Memory B cell (primary cell): ENCODE data around the gene PDE11A.
"Not testable (repeated sequence)": the region's sequence is repeated elsewhere in the genome, so short reads cannot be mapped to it uniquely, and the experiment has no call there.

ENCODE experiments used
- ATAC-seq: fragments of 150-1000 bp; cut with Tn5 transposase; 2 replicates; pipeline ENCODE4 v1.10.0; 2021; ENCODE audit warnings: low read depth, mild to moderate bottlenecking, moderate library complexity
- DNase-seq, 2 donors: peaks; one replicate each; pipeline ENCODE4 v3.0.0; 2022; ENCODE audit warnings: low spot score in 2 of 2
- H3K27ac Mint-ChIP-seq: one replicate; pipeline ENCODE4 v1.8.0; 2022; ENCODE audit warnings: mild to moderate bottlenecking, moderate library complexity, mixed read lengths
- H3K27me3 Mint-ChIP-seq: one replicate; pipeline ENCODE4 v1.8.0; 2022; ENCODE audit warnings: mixed read lengths
- H3K36me3 Mint-ChIP-seq: one replicate; pipeline ENCODE4 v1.8.0; 2022; ENCODE audit warnings: mild to moderate bottlenecking, mixed read lengths
- H3K4me1 Mint-ChIP-seq: one replicate; pipeline ENCODE4 v1.8.0; 2022; ENCODE audit warnings: mixed read lengths
- H3K4me3 Mint-ChIP-seq: one replicate; pipeline ENCODE4 v1.8.0; 2022; ENCODE audit warnings: mild to moderate bottlenecking, moderate library complexity, mixed read lengths
- H3K9me3 Mint-ChIP-seq: one replicate; pipeline ENCODE4 v1.8.0; 2022; ENCODE audit warnings: mixed read lengths

Gene PDE11A

DNA sequence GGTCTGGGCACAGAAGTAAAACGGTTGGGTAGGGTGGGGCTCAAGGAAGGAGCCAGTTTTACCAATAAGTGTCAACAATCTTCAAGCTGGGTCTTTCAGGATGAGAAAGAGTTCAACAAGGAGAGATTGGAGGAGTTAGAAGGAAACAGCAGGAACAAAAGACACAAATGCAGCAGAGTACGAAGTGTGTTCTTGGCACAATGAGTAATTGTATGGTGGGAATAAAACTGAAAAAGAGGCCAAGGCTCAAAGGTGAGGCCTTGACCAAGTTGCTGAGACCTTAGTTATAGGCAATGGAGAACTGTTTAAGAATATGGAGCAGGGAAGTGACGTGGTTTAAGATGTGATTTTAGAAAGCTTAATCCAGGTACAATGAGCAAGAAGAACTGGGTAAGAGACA is 230.3 kb downstream of the PDE11A start:
- Mint-ChIP-seq H3K4me1 (no peaks in the 10 kb centered on the region), H3K4me3 (no peak overlapping the region), H3K27me3 (peaks cover 1% of the 10 kb centered on the region), H3K27ac (no peak overlapping the region), H3K36me3 (peaks cover 4% of the 10 kb centered on the region), H3K9me3 (peaks cover 4% of the 10 kb centered on the region)
- ATAC-seq: no peak
- DNase-seq: no peak

DNA sequence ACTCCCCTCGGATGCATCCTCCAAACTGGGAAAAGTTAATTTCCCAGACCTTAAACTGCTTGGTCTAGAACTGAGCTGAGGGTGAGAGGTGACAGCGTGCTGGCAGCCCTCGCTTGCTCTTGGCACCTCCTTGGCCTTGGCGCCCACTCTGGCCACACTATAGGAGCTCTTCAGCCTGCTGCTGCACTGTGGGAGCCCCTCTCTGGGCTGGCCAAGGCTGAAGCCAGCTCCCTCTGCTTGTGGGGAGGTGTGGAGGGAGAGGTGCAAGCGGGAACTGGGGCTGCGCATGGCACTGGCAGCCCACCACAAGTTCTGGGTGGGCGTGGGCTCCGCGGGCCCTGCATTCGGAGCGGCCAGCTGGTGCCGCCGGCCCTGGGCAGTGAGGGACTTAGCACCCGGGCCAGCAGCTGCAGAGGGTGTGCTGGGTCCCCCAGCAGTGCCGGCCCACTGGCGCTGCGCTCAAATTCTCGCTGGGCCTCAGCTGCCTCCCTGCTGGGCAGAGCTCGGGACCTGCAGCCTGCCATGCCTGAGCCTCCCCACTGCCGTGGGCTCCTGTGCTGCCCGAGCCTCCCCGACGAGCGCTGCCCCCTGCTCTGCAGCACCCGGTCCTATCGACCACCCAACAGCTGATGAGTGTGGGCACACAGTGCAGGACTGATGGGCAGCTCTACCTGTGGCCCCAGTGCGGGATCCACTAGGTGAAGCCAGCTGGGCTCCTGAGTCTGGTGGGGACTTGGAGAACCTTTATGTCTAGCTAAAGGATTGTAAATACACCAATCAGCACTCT is 237.0 kb downstream of the PDE11A start:
- H3K27me3 Mint-ChIP-seq, DNase-seq, H3K36me3 Mint-ChIP-seq, H3K4me3 Mint-ChIP-seq, H3K27ac Mint-ChIP-seq, H3K4me1 Mint-ChIP-seq, H3K9me3 Mint-ChIP-seq, ATAC-seq: not testable (repeated sequence)

DNA sequence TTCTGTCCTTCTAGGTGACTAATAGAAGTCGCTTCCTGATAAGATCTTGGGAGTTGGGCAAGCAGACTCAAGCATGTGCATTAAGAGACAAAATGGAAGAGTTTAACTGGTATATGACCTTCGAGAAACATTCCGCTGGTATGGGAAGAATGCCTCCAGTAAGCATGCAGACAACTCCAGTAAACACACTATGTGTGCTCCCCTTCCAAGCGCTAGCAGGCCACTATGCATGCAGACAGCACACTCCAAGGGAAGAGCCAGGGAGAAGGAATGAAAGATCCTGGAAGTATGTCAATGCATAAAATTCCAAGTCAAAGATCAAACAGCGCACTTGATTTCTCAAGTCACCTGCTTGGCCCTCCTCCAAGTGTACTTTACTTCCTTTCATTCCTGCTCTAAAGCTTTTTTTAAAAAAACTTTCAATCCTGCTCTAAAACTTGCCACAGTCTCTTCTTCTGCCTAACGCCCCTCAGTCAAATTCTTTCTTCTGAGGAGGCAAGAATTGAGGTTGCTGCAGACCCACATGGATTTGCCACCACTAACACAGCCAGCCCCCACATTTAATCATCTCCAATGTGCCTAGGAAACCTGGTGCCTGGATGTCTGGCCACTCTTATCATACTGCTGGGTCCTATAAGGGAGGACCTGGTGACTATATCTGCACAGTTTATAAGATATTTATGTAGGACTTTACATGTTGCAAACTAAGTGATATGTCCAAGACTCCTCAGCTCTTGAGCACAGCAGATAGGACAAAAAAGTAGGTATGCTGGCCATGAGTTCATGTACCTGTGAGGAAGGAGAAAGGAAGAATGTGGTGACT is 239.8 kb downstream of the PDE11A start:
- Mint-ChIP-seq H3K4me3 (no peak overlapping the region), H3K4me1 (no peaks in the 10 kb centered on the region), H3K36me3 (peaks cover 4% of the 10 kb centered on the region), H3K27ac (no peak overlapping the region), H3K9me3 (peaks cover 5% of the 10 kb centered on the region), H3K27me3 (peaks cover 4% of the 10 kb centered on the region)
- DNase-seq: no peak
- no peak for ATAC-seq

DNA sequence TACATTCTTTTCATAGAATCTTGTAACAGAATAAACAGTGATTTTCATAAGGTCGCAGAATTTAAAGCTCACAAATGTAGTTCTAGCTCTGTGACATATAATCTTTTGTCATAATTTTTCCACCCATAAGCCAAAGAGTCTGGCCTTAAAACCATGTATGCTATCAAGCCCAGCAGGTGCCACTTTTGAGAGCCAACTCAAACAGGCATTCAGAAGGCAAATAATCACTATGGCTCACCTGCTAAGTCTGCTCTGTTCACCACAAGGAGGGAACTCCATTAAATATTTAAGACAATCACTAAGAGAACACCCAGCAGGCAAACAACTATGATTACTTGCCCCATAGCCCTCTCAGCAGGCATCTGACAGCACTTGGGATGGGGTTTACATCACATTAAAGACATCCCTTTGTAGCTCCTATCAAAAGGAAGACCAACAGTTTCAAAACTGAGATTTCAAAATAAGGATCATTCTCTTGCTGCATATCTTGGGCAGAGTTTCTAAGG is 241.6 kb downstream of the PDE11A start:
- Mint-ChIP-seq H3K4me3 (no peak overlapping the region), H3K27ac (no peak overlapping the region), H3K36me3 (no peaks in the 10 kb centered on the region), H3K27me3 (peaks cover 4% of the 10 kb centered on the region), H3K4me1 (no peaks in the 10 kb centered on the region), H3K9me3 (peaks cover 1% of the 10 kb centered on the region)
- ATAC-seq (no peak), DNase-seq (no peak)

DNA sequence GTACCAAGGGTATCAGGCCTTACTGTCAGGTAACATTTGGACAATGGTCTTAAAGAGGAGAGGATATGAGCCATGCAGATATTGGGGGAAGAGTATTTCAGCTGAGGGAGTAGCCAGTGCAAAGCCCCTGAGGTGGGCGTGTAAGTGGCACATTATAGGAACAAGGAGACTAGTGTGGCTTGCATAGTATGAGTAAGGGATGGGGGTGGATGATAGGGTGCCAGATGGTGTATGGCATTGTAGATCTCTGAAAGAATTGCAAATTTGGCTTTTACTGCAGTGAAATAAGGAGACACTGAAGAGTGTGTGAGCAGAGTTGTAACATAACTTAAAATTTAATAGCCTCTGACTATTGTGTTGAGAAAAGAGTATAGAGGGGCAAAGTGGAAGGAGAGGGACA is 244.0 kb downstream of the PDE11A start:
- DNase-seq (no peak), ATAC-seq (no peak)

DNA sequence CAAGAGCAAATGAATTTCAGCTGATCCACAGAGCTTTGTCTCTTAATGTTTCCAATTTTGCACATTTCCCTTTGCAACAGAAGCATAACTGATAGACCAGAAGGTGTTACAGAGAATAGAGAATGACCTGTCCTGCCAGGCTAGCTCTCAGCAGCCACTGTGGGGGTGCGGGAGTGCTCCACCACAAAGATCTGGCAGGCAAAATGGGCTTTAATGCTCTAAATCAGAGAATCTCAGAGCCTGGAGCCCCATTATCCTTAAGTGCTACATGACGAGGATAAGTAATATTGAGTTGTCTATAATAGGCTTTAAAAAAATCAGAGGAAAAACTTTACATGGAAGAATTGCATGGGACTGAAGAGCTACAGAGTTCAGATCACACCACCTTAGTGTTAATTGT is 245.7 kb downstream of the PDE11A start:
- DNase-seq: no peak
- Mint-ChIP-seq H3K4me3 (no peak overlapping the region), H3K36me3 (no peaks in the 10 kb centered on the region), H3K9me3 (no peaks in the 10 kb centered on the region), H3K27ac (no peak overlapping the region), H3K4me1 (no peaks in the 10 kb centered on the region), H3K27me3 (peaks cover 5% of the 10 kb centered on the region)
- no peak for ATAC-seq

More for the DNA sequence above, 244.0 kb downstream of the PDE11A start:
- Mint-ChIP-seq H3K4me3 (no peak overlapping the region), H3K27me3 (peaks cover 6% of the 10 kb centered on the region), H3K36me3 (no peaks in the 10 kb centered on the region), H3K4me1 (no peaks in the 10 kb centered on the region), H3K27ac (no peak overlapping the region), H3K9me3 (peaks cover 1% of the 10 kb centered on the region)

DNA sequence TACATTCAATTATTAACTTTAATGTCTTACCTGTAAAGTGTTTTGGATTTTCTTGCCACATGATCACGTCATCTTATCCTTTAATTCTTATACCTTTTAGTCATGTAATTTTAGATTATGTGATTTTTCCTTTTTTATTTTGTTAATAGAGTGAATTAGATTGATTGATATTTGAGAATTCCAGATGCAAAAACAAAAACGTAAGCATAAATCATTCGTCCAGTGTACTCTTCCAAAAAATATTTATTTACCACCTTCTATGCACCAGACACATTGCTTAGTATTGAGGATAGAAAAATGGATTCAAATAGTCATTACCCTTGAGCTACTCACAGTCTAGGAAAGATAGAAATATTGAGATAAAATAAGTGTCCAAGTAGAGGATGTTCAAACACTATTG is 249.6 kb downstream of the PDE11A start:
- H3K36me3 Mint-ChIP-seq: no peaks in the 10 kb centered on the region
- ATAC-seq (no peak), DNase-seq (no peak)
- peaks cover 1% of the 10 kb centered on the region for H3K27me3 Mint-ChIP-seq
- H3K4me3 Mint-ChIP-seq: no peak overlapping the region
- no peaks in the 10 kb centered on the region for H3K4me1 Mint-ChIP-seq
- no peaks in the 10 kb centered on the region for H3K9me3 Mint-ChIP-seq
- no peak overlapping the region for H3K27ac Mint-ChIP-seq

DNA sequence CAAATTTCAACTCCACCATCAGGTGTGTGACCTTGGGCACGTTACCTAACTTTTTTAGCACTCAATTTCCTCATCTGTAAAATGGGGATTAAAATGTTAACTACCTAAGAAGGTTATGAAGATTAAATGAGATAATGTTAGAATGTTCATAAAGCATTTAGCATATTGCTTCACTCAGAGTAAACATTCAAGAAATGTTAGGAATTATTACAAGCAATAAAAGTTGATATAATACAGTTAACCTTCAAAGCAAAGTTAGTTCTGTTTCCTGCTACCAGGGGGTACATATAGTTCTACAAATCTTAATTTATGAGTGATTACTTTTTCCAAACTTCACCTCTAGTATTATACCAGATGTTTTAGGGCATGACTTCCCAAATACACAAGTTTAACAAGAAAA is 254.2 kb downstream of the PDE11A start:
- H3K9me3 Mint-ChIP-seq: no peaks in the 10 kb centered on the region
- ATAC-seq: no peak

DNA sequence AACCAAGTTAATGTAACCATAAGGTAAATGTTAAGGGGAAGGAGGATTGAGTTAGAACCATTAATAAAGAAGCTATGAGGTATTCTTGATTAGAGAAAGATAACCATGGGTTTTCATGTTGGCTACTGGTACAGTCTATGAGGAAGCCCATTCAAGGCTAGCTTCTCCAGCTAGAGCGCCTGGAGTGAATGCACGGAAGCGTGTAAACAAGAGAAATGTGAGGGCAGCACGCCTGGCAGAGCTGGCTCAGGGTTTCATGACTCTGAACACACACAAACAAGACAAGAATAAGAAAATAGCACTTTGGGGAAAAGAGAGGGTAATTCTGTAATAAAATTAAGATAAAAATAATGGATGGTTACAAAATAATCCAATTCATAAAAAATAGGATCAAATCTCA is 255.3 kb downstream of the PDE11A start:
- ATAC-seq (no peak), DNase-seq (no peak)
- no peak overlapping the region for H3K4me3 Mint-ChIP-seq
- H3K4me1 Mint-ChIP-seq: no peaks in the 10 kb centered on the region
- H3K27ac Mint-ChIP-seq: no peak overlapping the region
- no peaks in the 10 kb centered on the region for H3K9me3 Mint-ChIP-seq
- no peaks in the 10 kb centered on the region for H3K36me3 Mint-ChIP-seq
- peaks cover 9% of the 10 kb centered on the region for H3K27me3 Mint-ChIP-seq

More for the DNA sequence above, 254.2 kb downstream of the PDE11A start:
- H3K27me3 Mint-ChIP-seq: peaks cover 9% of the 10 kb centered on the region
- no peaks in the 10 kb centered on the region for H3K4me1 Mint-ChIP-seq
- H3K36me3 Mint-ChIP-seq: no peaks in the 10 kb centered on the region
- H3K4me3 Mint-ChIP-seq: no peak overlapping the region
- no peak overlapping the region for H3K27ac Mint-ChIP-seq
- no peak for DNase-seq

DNA sequence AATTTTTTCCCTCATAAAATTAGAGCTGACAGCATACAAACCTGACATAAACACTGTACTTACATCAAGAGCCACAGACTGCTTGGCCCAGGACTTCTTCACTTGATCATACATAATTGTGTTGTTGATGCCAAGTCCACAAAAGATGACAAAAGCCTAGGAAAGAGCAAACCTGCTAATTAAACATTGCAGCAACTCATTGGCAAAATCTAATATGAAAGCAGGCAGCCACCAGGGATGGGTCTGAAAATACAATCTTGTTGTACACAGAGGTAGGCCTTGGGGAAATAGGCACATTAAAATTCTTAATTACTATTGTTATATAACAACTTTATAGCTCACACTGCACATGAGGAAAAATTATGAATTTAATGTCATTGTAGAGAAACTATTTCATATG is 255.8 kb downstream of the PDE11A start:
- no peak overlapping the region for H3K27ac Mint-ChIP-seq
- DNase-seq (no peak), ATAC-seq (no peak)
- H3K27me3 Mint-ChIP-seq: peaks cover 9% of the 10 kb centered on the region
- H3K4me3 Mint-ChIP-seq: no peak overlapping the region
- no peaks in the 10 kb centered on the region for H3K4me1 Mint-ChIP-seq
- no peaks in the 10 kb centered on the region for H3K36me3 Mint-ChIP-seq
- H3K9me3 Mint-ChIP-seq: no peaks in the 10 kb centered on the region

DNA sequence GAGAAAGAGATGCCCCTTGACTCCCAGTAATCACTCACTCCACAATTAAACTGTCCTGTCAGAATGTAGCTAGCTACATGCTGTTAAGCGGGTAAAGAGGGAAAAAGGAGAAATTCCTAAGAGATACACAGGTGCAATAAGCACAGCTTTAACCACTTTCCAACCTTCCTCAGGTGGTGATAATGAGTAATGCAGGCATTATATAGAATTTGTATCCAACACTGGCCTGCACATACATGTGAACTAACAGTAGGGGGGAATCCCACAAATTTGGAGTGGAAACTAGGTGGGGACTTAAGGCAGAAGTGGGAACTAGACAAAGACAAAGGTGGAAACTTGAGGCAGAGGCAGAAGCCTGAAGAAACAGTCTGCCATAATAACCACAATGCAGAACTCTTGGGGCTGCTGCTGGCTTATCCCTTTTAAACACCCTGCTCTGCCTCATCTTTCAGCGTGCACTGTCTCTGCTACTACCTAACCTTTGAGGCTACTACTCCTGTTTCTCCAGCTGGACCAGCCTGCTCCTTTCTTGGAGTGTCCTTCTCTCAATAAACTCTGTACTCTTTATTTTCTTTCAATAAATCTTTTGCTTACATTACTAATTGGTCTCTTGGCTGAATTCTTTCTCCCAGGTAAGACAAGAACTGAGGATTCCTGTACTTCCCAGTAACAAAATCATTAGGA is 259.7 kb downstream of the PDE11A start:
- Mint-ChIP-seq H3K4me1 (no peaks in the 10 kb centered on the region), H3K27ac (no peak overlapping the region), H3K27me3 (peaks cover 10% of the 10 kb centered on the region), H3K4me3 (no peak overlapping the region), H3K9me3 (no peaks in the 10 kb centered on the region), H3K36me3 (no peaks in the 10 kb centered on the region)
- ATAC-seq: no peak
- DNase-seq: no peak

DNA sequence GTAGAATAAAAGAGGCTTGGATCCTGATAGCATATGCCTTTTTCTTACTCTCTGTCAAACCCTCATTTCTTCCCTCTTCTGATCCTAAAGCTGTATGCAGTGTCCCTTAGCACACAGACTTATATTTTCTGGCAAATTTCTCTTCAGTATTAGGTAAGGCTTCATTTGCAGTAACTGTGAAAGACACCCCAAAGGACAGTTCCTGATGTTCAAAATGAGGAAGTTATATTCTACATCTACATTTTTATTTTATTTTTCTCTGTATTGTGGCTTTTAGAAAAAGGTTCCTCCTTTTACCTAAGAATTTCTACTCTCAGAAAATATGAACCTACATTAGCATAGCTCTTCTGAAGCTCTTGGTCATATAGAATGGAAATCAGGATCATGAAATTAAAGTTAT is 261.7 kb downstream of the PDE11A start:
- Mint-ChIP-seq H3K36me3 (no peaks in the 10 kb centered on the region), H3K27ac (no peak overlapping the region), H3K9me3 (peaks cover 1% of the 10 kb centered on the region), H3K4me3 (no peak overlapping the region), H3K27me3 (peaks cover 9% of the 10 kb centered on the region), H3K4me1 (no peaks in the 10 kb centered on the region)
- no peak for ATAC-seq
- DNase-seq: no peak

DNA sequence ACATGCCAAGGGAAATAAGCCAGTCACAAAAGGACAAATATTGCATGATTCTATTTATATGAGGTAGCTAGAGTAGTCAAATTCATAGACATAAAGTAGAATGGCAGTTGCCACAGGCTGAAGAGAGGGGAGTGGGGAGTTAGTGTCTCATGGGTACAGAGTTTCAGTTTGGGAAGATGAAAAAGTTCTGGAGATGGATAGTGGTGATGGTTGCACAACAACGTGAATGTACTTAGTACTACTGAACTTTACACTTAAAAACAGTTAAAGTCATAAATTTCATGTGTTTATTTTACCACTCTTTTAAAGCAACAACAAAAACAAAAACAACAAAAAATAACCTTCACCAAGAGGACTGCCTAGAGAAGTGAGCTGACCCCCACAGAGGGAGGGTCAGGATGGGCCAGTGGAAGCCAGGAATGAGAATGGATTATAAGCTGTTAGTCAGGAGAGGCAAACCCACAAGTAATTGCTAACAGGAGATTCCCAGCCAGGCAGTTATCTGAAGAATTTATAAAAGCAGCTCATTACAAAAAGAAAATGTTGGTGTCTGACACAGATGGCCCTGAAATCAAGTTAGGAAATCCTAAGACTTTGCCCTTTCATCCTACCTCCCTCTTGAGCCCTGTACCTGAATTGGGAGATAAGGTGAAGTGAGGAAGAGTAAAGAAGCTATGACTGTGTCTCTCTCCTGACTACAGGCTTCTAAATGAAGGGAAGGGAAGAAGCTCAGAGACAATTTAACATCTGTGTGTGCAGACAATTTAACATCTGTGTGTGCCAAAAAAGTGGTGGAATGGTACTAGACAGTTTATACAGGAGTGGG is 263.4 kb downstream of the PDE11A start:
- no peak overlapping the region for H3K27ac Mint-ChIP-seq
- no peak for DNase-seq
- H3K27me3 Mint-ChIP-seq: peaks cover 4% of the 10 kb centered on the region

More for the DNA sequence above, 263.4 kb downstream of the PDE11A start:
- peaks cover 1% of the 10 kb centered on the region for H3K9me3 Mint-ChIP-seq
- no peak overlapping the region for H3K4me3 Mint-ChIP-seq
- no peaks in the 10 kb centered on the region for H3K4me1 Mint-ChIP-seq
- ATAC-seq: no peak
- H3K36me3 Mint-ChIP-seq: no peaks in the 10 kb centered on the region
